Stimulated activated CD4-positive, alpha-beta T cell treated with anti-CD3 and anti-CD28 coated beads, Interleukin-4, amount 100 ng/mL, for 4 hours (primary cell): Measurements from ENCODE around the gene DENND1C.
A peak's percentile ranks its signal among the peaks of the same experiment; 100 is the strongest.
"Not testable (repeated sequence)": the region's sequence is repeated elsewhere in the genome, so short reads cannot be mapped to it uniquely, and the experiment has no call there.

ENCODE experiments used
- DNase-seq, 2 experiments: peaks; one replicate each; pipeline ENCODE4 v3.0.0-alpha.2; 2020

Gene DENND1C

DNA sequence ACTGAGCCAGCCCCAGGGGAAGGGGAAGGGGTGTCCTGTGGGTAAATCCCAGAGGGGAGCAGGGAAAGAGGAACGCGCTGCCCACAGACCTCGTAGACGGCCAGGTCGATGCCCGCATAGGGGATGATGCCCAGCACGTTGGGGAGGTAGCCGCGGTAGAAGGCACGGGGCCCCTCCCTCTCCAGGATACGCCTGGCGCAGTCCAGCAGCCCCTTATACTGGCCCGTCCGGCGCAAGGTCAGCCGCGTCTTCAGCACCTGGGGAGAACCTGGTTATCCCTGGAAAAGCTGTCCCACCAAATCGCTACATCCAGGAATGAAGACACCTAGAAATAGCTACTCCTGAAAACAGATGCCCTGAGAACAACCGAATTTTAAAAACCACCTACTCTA, 29.4 kb downstream of the DENND1C start:
- no peak for DNase-seq

DNA sequence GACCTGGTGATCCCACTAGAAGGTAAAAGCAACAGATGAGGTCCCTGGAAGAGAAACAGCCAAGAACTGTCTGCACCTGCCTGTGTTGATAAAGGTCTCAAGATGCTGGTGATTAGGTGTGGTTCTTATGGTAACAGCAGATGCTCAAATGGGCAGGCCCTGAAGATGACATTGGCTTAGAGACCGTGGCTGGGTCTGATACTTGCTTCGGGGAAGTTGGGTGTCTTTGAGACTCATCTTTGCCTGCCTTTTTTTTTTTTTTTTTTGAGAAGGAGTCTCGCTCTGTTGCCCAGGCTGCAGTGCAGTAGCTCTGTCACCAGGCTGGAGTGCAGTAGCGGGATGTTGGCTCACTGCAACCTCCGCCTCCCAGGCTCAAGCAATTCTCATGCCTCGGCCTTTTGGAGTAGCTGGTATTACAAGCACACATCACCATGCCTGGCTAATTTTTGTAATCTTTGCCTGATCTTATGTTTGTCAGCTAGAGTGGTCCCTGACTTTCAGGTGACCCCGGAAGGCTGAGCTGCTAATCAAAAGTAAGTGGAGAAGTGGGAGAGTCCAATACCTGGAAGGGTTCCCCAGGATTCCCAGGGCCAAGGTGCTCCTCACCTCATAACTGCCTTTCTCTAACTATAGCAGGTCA, 29.9 kb downstream of the DENND1C start:
- DNase-seq, result no peak

DNA sequence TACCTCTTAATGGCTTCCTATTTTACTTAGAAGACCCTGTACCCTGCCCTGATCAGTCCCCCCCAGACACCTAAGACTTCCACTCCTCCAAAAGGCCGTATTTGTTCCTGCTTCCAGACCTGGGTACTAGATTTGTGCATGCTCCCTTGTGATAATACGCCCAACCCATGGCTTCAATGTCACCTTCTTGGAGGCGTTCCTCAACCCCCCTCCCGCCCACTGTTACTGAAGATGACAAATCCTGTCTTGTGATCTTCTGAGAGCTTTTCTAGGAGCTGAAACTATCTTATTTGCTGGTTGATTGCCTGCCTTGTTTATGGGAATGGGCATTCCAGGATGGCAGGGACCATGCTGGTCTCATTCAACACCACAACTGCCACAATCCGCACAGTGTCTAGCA, 31.4 kb downstream of the DENND1C start:
- DNase-seq, result no peak

DNA sequence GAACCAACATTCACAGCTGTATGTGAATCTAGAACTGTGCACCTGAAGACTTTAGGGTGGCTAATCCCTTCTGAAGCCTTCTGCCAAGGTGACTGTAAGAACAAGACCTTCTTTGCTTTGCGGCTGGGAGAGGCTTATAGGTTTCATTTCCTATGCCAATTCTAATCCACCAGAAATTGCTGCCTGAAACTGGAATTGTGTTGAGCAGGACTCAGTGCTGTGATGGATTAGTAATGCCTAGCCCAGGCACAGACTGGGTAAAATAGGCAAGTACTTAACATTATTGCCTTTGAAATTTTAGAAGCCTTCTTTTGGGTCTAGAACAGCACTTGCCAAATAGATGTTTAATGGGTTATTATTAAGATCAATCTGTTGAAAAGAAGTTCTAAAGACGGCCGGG, 33.5 kb downstream of the DENND1C start:
- no peak for DNase-seq

DNA sequence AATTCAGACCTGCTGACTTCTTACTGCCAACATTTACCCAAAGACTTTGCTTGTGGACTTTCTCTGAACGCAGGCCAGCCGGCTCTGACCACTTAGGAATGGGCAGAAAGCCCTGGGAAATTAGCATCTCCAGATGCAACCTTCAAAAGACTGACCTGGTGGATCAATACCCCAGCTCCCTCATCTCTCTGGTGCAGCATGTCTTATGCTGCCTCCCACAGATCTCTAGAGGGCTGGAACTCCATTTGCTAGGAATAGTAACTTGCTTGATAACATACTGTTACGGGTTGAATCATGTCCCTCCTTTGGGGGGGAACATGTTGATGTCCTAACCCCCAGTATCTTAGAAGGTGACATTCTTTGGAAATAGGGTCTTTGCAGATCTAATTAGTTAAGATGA, 35.1 kb downstream of the DENND1C start:
- DNase-seq, result no peak

DNA sequence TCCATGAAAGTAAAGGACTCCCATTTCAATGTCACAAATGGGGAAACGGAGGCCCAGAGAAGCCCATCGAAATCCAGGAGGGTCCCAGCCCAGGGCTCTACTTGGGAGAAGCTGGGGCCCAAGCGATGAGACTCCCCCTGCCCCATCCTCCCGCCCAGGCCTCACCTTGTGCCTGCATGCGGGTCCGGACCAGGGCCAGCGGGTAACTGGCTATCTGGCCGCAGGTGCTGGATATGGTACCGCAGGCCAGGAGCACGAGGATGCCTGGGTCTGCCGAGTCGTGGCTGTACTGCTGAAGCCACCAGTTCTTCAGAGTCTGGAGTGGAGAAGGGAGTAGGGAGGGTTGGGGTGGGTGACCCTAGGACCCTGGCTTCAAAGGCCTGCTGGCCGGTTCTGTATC, 37.6 kb downstream of the DENND1C start:
- no peak for DNase-seq

DNA sequence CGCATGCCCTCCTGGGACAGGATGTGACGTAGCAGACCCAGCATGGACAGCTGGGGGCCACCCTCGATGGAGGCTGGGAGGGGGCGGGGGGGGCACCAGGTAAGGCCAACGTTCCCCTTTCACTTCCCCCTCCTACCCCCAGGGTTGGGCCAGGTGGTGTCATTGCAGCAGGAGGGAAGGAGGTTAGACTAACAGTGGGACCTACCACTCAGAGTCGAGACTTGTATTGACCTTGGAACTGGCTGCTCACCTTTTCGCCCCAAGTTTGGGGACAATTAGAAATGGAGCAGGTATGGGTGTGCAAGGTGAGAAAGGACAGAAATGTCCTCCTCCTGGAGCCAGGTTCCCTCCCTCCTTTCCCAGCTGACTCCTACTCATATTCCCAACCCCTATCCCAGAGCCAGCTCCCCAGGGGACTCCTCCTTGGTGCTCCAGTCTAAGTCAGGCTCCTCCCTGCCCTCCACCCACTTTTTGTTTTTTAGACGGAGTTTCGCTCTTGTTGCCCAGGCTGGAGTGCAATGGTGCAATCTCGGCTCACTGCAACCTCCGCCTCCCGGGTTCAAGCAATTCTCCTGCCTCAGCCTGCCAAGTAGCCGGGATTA, 39.4 kb downstream of the DENND1C start:
- no peak for DNase-seq

DNA sequence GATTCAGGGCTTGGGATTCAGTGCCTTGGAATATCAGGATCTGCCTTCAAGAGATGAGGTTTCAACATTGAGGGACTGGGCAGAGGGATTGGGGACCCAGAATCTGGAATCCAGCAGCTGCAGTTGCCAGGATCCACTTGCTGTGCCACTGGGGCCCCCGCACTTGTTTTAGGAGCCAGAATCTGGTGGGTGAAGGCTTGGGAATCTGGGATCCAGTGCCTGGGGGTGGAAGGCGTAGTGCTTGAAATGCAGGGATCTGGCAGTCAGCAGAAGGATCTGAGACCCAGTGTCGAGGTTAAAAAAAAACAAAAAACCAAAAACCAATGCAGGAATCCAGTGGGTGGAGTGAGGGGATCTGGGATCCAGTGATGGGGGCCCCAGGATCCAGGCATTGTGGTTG, 40.7 kb downstream of the DENND1C start:
- no peak for DNase-seq

DNA sequence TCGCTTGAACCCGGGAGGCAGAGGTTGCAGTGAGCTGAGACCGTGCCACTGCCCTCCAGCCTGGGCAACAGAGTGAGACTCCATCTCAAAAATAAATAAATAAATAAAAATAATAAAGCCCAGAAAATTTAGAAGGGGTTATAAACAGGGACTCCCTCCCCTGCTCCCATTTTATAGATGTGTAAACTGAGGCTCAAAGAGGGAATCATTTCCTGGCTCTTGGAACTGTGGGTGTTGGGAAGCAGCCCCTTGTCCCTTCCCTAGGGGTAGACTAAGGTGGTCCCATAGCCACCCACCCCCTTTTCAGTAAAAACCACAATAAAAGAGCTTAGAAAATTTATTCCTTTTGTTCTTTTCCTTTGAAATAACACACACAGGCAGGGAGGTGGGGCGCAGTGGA, 41.8 kb downstream of the DENND1C start:
- DNase-seq, result no peak

DNA sequence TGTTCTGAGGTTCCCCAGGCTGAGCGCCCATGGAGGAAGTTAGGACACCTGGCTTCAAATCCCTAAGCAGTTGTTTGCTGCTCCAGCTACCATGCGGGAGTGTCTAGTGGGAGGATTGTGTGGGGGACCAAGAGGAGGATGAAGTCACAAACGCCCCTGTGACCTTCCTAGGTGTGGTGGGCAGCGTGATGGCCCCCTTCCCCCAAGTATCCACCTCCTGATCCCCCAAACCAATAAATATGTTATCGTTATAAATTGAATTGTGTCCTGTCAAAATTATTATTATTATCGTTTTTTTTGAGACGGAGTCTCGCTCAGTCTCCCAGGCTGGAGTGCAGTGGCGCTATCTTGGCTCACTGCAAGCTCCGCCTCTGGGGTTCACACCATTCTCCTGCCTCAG, 47.9 kb downstream of the DENND1C start, which contains the start of gene SLC25A41:
Gene SLC25A41, minus strand, starts transcription at position 101 of the 400 bp plus-strand sequence. Its CDS starts 70 bp downstream, at position 31.
- DNase-seq, result no peak

DNA sequence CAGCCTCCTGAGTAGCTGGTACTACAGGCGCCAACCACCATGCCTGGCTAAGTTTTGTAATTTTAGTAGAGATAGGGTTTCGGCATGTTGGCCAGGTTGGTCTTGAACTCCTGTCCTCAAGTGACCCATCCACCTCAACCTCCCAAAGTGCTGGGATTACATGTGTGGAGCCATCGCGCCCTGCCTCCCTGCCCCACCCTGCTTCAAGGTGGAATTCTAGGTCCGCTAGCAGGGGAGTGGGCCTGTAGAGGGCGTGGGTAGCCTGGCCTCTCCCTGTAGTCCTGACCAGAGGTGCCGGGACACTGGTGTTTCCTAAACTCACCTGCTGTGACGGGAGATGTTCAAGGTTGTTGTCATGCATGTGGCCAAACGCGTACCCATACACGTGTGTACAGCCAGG, 48.4 kb downstream of the DENND1C start:
- no peak for DNase-seq

DNA sequence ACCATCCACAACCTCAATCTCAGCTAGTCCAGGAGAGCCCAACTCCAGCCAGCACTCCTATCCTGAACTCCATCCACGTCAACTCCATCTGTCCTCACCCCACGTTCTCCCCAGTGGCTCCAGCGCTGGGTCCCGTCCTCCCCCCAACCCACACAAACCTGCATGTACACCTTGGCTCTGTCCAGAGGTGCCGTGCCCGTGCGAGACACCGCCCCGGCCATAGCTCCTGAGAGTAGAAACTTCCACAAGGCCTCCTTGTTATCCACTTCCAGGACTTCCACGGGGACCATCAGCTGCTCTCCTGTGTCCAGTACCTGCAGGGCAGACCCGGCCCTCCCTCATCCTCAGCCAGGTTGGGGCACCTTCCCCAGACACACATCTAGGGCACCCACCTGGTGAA, 49.7 kb downstream of the DENND1C start:
- no peak for DNase-seq

DNA sequence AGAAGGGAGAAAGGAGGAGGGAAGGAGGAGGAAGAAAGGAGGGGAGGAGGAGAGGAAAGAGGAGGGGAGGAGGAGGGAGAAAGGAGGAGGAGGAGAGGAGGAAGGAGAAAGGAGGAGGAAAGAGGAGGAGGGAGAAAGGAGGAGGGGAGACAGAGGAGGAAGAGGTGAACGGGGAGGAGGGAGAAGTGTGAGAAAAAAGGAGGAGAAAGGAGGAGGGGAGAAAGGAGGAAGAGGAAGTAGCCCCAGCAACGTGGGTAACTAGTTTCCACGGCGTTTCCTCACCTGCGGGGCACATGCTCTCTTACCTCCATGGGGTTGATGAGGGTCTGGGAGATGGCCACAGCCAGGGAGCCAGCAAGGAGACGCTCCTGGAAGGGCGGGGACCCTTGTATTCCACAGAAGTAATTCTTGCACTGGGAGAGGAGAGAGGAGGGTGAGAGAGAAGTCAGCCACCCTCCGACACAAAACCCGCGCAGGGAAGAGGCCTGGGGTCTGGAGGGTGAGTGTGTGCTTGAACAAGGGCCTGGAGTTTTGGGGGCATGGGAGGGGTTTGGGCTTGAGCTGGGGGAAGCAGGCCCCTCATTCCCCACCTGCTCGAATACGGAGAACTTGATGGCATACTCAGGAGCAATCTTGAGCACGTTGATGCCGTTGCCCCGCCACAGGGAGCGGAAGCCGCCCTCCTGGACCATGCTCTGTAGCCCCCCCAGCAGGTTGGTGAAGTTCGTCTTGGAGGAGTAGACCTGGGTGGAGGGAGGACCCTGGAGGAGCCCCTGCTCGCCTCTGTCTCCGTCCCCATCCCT, 52.0 kb downstream of the DENND1C start:
- no peak for DNase-seq

DNA sequence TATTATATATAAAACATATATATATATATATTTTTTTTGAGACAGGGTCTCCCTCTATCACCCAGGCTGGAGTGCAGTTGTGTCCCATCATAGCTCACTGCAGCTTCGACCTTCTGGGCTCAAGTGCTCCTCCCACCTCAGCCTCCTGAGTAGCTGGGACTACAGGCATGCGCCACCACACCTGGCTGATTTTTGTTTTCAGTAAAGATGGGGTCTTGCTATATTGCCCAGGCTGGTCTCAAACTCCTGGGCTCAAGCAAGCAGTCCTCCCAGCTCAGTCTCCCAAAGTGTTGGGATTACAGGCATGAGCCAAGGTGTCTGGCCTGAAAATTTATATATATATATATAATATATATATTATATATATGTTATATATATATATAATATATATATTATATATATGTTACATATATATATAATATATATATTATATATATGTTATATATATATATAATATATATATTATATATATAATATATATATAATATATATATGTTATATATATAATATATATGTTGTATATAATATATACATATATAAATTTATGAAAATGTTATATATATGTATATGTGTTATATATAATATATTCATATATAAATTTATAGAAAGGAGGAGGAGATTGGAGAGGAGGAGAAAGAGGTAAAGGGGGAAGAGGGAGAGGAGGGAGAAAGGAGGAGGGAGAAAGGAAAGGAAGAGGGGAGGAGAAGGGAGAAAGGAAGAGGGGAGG, 52.7 kb downstream of the DENND1C start:
- not testable (repeated sequence) for DNase-seq

DNA sequence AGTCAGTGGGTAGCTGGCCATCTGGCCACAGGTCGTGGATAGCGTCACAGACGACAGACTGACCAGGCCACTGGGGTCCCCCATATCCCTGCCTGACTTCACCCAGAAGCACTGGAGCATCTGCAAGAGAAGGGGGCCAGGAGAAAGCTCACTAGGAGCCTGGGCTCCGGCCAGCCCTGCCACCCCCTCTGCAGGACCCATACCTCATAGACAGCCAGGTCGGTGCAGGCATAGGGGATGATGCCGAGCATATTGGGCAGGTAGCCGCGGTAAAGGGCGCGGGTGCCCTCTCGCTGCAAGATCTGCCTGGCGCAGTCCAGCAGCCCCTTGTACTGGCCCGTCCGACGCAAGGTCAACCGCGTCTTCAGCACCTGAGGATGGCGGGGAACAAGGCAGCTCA, 54.5 kb downstream of the DENND1C start:
- DNase-seq, result no peak

DNA sequence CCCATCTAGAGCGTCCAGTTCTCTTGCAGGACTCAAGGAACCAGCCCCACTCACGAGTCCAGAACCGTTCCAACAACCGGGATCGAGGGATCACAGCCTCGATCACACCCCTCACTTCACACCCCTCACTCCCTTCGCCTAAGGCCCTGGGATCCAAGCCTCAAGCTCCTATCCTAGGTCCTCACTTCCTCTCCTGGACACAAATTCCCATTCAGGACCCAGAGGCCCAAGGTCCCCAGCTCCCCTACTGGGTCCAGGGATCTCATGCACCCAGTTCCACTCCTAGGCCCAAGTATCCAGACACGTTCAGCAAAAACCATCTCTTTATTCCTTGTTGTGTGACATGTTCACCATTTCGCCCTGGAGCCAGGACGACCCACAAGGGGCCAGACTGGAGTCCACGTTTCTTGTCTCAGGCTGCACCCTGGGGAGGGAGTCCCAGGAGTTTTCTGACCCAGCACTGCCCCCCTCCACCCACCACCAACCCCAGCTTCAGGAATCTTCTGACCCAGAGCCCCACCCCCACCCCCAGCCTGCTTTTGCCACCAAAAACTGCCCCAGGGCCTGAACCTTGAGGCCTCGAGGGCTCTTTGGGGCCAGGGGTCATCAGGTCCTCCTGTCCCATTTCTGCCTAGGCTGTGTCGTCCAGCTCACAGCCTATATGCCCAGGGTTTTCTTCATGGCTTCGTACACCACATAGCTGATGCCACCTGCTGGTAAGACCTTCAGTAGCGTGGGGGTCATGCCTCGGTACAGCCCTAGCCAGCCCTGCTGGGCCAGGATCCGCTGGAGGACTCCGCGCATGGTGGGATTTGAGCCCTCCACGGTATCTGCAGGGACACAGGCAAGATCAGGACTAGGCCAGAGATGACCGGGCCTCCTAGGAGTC, 55.6 kb downstream of the DENND1C start:
- no peak for DNase-seq

DNA sequence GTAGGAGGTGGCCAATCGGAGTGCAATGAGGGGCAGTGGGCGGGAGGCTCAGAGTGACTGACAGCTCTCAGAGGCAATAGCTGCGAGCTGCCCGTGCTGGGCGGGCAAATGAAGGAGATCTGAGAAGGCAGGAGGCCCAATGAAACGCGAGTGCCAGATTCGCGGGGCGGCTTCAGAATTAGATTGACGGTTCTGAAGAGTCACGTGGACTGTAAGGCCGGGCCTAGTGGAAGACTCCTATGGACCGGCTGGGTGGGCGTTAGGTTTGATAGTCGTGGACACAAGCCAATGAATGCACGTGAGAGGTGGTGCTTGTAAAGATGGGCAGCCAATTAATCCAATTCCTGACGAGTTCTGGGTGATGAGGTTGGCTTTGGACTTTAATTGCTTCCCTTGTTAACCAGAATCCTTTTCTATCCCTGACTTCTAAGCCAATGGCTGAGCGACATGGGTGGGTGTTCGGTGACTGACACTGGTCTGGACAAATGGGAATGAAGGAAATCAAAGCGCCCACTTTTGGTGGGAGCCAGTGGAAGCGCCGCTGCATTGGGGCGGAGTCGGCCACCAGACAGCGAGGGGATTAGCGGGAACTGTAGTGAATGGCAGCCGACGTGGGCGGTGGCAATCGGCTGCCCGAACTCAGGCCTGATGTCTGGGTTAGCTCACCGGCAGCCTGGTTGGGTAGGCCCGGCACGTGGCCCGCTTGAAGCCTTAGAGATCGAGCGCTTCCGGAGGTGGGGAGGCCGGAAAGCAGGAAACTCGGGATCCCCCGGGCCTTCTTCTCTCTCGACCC, 56.5 kb downstream of the DENND1C start:
- DNase-seq, result peak; percentile 97 to 100

DNA sequence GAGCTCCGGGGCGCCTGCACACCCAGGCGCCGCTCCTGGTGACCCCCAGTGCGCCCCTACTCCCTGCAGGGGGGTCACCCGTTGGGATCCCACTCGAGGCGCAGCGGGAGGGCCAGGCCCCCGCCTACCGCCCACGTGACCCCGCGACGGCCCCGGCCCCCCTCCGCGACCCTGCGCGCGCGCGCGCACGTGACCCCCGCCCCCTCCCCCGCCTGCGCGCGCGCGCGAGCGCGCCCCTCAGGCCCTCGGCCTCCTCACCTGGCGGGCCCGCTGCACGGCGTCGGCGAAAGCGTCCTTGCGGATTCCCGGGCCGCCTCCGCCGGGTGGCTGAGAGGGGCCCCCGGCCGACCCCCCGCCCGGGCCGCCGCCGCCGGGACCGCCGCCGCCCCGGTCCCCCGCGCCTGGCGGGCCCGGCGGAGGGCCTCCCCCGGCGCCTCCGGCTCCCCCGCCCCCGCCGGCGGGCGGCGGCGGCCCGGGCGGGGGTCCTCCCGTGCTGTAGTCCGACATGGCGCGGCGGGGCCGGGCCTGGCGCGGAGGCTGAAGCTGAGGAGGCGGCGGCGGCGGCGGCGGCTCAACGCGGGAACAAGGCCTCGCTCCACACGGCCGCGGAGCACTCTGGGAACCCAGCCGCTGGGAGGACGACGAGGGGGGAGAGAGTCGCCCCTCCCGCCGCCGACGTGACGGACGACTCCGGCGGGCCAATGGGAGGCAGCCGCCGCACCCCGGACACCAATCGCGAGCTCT, 57.2 kb downstream of the DENND1C start, which contains the start of gene KHSRP:
Gene KHSRP, minus strand, starts transcription at position 617 of the 744 bp plus-strand sequence. Its CDS starts 110 bp downstream, at position 507.
- peak; percentile 40 to 53 for DNase-seq

DNA sequence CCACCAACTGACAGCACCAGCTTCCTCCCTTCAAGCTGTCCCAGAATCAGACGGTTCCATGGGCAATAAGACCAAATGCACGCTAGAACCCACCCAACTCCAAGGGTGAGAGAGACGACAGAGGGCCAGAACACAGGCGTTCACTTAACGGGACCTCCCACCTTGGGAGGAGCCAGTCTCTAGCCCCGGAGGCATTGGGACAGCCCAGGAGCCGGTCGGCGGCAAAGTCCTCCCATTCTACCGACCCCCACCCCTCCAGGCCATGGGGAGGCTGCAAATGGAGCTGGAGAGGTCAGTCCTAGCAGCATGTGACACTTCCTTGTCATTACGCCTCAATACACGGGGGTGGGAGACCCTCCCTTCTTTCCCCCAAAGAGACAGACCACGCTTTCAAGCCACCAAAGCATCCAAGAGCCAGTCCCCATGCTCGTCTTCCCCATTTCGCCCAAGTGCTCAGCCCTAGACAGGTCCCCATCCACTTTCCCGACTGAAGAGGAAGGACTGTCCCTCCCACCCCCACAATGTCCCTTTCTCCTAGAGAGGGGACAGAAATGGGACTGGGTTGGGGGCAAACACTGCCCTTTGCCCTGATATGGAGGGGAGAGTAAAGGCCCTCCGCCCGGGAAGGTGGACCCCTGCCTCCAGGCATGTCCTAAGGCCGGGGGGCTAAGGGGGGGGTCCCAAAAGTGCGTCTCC, 57.9 kb downstream of the DENND1C start:
- DNase-seq, result peak; percentile 21 to 31
